WTC11 (cell line): ENCODE results near the gene ZNF521. TPM values are rescaled to one million over a fixed set of nuclear protein-coding genes. Genes with fewer than 3 reads are reported as not detected.

Experiments used
- ATAC-seq: fragments of 200-7000 bp; cut with Tn5 transposase; 2 replicates; pipeline ENCODE4 v1.10.0; 2021; ENCODE audit warnings: mild to moderate bottlenecking, moderate library complexity
- CTCF ChIA-PET: fragments of 300-600 bp; sonication (Branson Sonifier 250); formaldehyde crosslinking; loops from one replicate; lab custom pipeline; 2021; ENCODE audit warnings: antibody characterized with exemption; lab: Charles Lee
- POLR2A ChIA-PET: fragments of 350-600 bp; sonication (Branson Sonifier 250); formaldehyde crosslinking; loops from one replicate; lab custom pipeline; 2021; ENCODE audit warnings: antibody characterized with exemption; lab: Charles Lee
- DNase-seq: peaks from one replicate; pipeline ENCODE4 v3.0.0; 2021; ENCODE audit warnings: low spot score
- H3K27ac Mint-ChIP-seq: 2 replicates; pipeline ENCODE4 v1.8.0; 2021; ENCODE audit warnings: mixed read lengths
- H3K27me3 Mint-ChIP-seq: 2 replicates; pipeline ENCODE4 v1.8.0; 2021; ENCODE audit warnings: low read depth, mild to moderate bottlenecking, moderate library complexity, mixed read lengths
- H3K36me3 Mint-ChIP-seq: 2 replicates; pipeline ENCODE4 v1.8.0; 2021; ENCODE audit warnings: mixed read lengths
- H3K4me1 Mint-ChIP-seq: 2 replicates; pipeline ENCODE4 v1.8.0; 2022; ENCODE audit warnings: mixed read lengths
- H3K4me3 Mint-ChIP-seq: 2 replicates; pipeline ENCODE4 v1.8.0; 2021; ENCODE audit warnings: mild to moderate bottlenecking, moderate library complexity, mixed read lengths
- H3K9me3 Mint-ChIP-seq: 2 replicates; pipeline ENCODE4 v1.8.0; 2021; ENCODE audit warnings: mixed read lengths
- CREB1 ChIP-seq: sonication (generic); formaldehyde crosslinking; IDR thresholded peaks from 2 replicates; pipeline ENCODE4 v1.8.0; 2023; ENCODE audit warnings: mild to moderate bottlenecking, missing genetic modification reagents
- ETV6 ChIP-seq: sonication (generic); formaldehyde crosslinking; IDR thresholded peaks from 2 replicates; pipeline ENCODE4 v1.8.1; 2022; ENCODE audit warnings: mild to moderate bottlenecking, missing genetic modification reagents
- FOXJ3 ChIP-seq: sonication (generic); formaldehyde crosslinking; IDR thresholded peaks from 2 replicates; pipeline ENCODE4 v1.9.0; 2021; ENCODE audit warnings: missing genetic modification reagents, mild to moderate bottlenecking, borderline replicate concordance
- GTF2I ChIP-seq: fragments of 250-450 bp; sonication (Bioruptor Pico); conservative IDR thresholded peaks from 2 replicates; pipeline ENCODE4 v1.4.0; 2021; ENCODE audit warnings: mild to moderate bottlenecking
- JAZF1 ChIP-seq: fragments of 250-450 bp; sonication (Bioruptor Pico); IDR thresholded peaks from 2 replicates; pipeline ENCODE4 v1.9.0; 2021; ENCODE audit warnings: moderate library complexity, mild to moderate bottlenecking, inconsistent platforms
- MXD4 ChIP-seq: fragments of 250-450 bp; sonication (Bioruptor Pico); IDR thresholded peaks from 2 replicates; pipeline ENCODE4 v1.8.0; 2021; ENCODE audit warnings: mild to moderate bottlenecking, moderate library complexity, borderline replicate concordance
- NFE2L1 ChIP-seq: sonication (generic); formaldehyde crosslinking; IDR thresholded peaks from 2 replicates; pipeline ENCODE4 v1.8.1; 2023; ENCODE audit warnings: missing genetic modification reagents
- NFYB ChIP-seq: sonication (generic); formaldehyde crosslinking; conservative IDR thresholded peaks from 2 replicates; pipeline ENCODE4 v1.8.0; 2022; ENCODE audit warnings: low read depth, missing genetic modification reagents
- NR1H2 ChIP-seq: sonication (generic); formaldehyde crosslinking; IDR thresholded peaks from 2 replicates; pipeline ENCODE4 v1.9.0; 2021; ENCODE audit warnings: mild to moderate bottlenecking, moderate library complexity, missing genetic modification reagents
- NR2C2 ChIP-seq: sonication (generic); formaldehyde crosslinking; IDR thresholded peaks from 2 replicates; pipeline ENCODE4 v1.8.0; 2022; ENCODE audit warnings: mild to moderate bottlenecking, missing genetic modification reagents
- RORB ChIP-seq: fragments of 250-450 bp; sonication (Bioruptor Pico); IDR thresholded peaks from 2 replicates; pipeline ENCODE4 v1.9.0; 2021; ENCODE audit warnings: mild to moderate bottlenecking
- TEAD4 ChIP-seq: sonication (generic); formaldehyde crosslinking; IDR thresholded peaks from 2 replicates; pipeline ENCODE4 v1.8.0; 2022; ENCODE audit warnings: mild to moderate bottlenecking, missing genetic modification reagents
- ZNF232 ChIP-seq: sonication (generic); formaldehyde crosslinking; IDR thresholded peaks from 2 replicates; pipeline ENCODE4 v1.8.0; 2022; ENCODE audit warnings: mild to moderate bottlenecking, missing genetic modification reagents
- ZNF263 ChIP-seq: sonication (generic); formaldehyde crosslinking; IDR thresholded peaks from 2 replicates; pipeline ENCODE4 v1.8.1; 2022; ENCODE audit warnings: low read depth, mild to moderate bottlenecking, moderate library complexity, missing genetic modification reagents
- ZNF317 ChIP-seq: sonication (generic); formaldehyde crosslinking; IDR thresholded peaks from 2 replicates; pipeline ENCODE4 v1.8.1; 2023; ENCODE audit warnings: low read depth, mild to moderate bottlenecking, moderate library complexity, missing genetic modification reagents, borderline replicate concordance
- total RNA-seq: library from RNA; stranded (reverse); gene quantifications from 3 replicates; pipeline ENCODE4 v1.2.3, GENCODE V29; 2021
- TF ChIP-seq, protein P1 (sequence below): sonication (generic); formaldehyde crosslinking; IDR thresholded peaks from 2 replicates; pipeline ENCODE4 v1.8.0; 2022; ENCODE audit warnings: mild to moderate bottlenecking, missing genetic modification reagents
- TF ChIP-seq, protein P2 (sequence below): sonication (generic); formaldehyde crosslinking; IDR thresholded peaks from 2 replicates; pipeline ENCODE4 v1.8.1; 2023; ENCODE audit warnings: mild to moderate bottlenecking, missing genetic modification reagents
- TF ChIP-seq, protein P3 (sequence below): sonication (generic); formaldehyde crosslinking; IDR thresholded peaks from 2 replicates; pipeline ENCODE4 v1.8.1; 2022; ENCODE audit warnings: low read depth, missing genetic modification reagents, borderline replicate concordance
- TF ChIP-seq, protein P4 (sequence below): sonication (generic); formaldehyde crosslinking; IDR thresholded peaks from 2 replicates; pipeline ENCODE4 v1.8.0; 2022; ENCODE audit warnings: mild to moderate bottlenecking, missing genetic modification reagents
- TF ChIP-seq, protein P5 (sequence below): sonication (generic); formaldehyde crosslinking; IDR thresholded peaks from 2 replicates; pipeline ENCODE4 v1.8.0; 2022; ENCODE audit warnings: mild to moderate bottlenecking, missing genetic modification reagents
- TF ChIP-seq, protein P6 (sequence below): sonication (generic); formaldehyde crosslinking; IDR thresholded peaks from 2 replicates; pipeline ENCODE4 v1.8.1; 2022; ENCODE audit warnings: low read depth, mild to moderate bottlenecking, moderate library complexity, missing genetic modification reagents, borderline replicate concordance
- TF ChIP-seq, protein P7 (sequence below): sonication (generic); formaldehyde crosslinking; conservative IDR thresholded peaks from 2 replicates; pipeline ENCODE4 v1.8.1; 2023; ENCODE audit warnings: mild to moderate bottlenecking, low read depth, missing genetic modification reagents, moderate library complexity

The ZNF521 gene
- total RNA-seq, 1 experiment from 2014 or later = 15.3 TPM

DNA sequence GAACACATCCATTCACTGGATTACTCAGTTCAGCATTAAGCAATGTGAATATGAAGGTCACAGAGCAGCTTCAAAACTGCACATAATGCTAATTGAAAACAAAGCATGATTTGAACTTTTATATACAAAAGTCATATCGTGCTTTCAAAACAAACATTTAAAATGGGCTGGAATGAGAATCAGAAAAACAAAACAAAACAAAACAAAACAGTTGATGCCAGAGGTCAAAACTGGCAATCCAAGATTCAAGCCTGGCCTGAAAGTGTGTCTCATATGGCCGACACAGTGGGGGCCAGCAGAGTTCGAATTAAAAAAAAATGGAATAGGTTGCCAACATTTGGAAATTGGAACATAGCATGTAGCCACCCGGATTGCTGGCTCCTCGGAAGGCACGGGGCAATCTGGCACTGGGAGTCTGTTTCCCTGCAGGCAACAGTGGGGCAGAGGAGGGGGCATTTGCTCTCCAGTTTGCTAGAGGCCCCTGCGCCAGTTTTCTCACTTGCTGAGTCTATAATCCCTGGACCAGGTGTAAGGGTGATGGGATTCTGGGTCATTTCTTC, 294.4 kb downstream of the ZNF521 start:
- no peaks in the 10 kb centered on the region for H3K9me3 Mint-ChIP-seq
- ChIA-PET POLR2A (no interaction called here), CTCF (no interaction called here)
- no peak for ATAC-seq
- H3K27me3 Mint-ChIP-seq = peaks cover 8% of the 10 kb centered on the region; the same call in 1 of the 2 replicates
- DNase-seq = no peak
- no peak overlapping the region for H3K27ac Mint-ChIP-seq
- no peak overlapping the region for H3K4me3 Mint-ChIP-seq
- H3K4me1 Mint-ChIP-seq = no peaks in the 10 kb centered on the region
- TF ChIP-seq, protein P1, sequence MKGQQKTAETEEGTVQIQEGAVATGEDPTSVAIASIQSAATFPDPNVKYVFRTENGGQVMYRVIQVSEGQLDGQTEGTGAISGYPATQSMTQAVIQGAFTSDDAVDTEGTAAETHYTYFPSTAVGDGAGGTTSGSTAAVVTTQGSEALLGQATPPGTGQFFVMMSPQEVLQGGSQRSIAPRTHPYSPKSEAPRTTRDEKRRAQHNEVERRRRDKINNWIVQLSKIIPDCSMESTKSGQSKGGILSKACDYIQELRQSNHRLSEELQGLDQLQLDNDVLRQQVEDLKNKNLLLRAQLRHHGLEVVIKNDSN (CRISPR knock-in tag) = no peak
- no peak for TF ChIP-seq FOXJ3 (CRISPR knock-in tag)
- TF ChIP-seq, protein P2, sequence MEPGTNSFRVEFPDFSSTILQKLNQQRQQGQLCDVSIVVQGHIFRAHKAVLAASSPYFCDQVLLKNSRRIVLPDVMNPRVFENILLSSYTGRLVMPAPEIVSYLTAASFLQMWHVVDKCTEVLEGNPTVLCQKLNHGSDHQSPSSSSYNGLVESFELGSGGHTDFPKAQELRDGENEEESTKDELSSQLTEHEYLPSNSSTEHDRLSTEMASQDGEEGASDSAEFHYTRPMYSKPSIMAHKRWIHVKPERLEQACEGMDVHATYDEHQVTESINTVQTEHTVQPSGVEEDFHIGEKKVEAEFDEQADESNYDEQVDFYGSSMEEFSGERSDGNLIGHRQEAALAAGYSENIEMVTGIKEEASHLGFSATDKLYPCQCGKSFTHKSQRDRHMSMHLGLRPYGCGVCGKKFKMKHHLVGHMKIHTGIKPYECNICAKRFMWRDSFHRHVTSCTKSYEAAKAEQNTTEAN (CRISPR knock-in tag) = no peak
- no peak for TF ChIP-seq NFYB
- TF ChIP-seq, all 79 proteins: peak for 0
- H3K36me3 Mint-ChIP-seq = no peaks in the 10 kb centered on the region

DNA sequence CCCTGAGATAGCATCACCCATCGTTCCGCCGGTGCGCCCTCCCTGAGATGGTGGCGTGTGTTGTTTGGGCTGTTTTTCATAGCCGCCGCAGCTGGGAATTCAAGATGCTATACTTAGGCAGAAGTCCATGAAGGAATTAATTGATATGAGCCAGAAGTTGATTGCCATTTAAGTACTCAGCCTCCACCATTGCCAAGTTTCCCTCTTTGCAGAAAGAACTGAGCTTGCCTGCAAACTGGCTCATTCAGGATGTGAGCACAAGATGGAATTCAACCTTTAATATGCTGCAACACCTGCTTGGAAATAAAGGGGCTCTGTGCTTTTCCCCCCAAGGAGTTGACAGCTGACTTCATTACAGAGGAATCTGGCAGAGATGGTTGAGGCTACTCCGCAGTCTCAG, 295.5 kb downstream of the ZNF521 start:
- DNase-seq = no peak
- POLR2A ChIA-PET = no interaction called here
- no peaks in the 10 kb centered on the region for H3K36me3 Mint-ChIP-seq
- no peaks in the 10 kb centered on the region for H3K9me3 Mint-ChIP-seq
- TF ChIP-seq MXD4 (CRISPR knock-in tag) (no peak), NR2C2 (CRISPR knock-in tag) (no peak), ETV6 (CRISPR knock-in tag) (no peak), TEAD4 (CRISPR knock-in tag) (no peak), ZNF232 (CRISPR knock-in tag) (no peak), ZNF263 (CRISPR knock-in tag) (no peak), GTF2I (CRISPR knock-in tag) (no peak)
- TF ChIP-seq, protein P3, sequence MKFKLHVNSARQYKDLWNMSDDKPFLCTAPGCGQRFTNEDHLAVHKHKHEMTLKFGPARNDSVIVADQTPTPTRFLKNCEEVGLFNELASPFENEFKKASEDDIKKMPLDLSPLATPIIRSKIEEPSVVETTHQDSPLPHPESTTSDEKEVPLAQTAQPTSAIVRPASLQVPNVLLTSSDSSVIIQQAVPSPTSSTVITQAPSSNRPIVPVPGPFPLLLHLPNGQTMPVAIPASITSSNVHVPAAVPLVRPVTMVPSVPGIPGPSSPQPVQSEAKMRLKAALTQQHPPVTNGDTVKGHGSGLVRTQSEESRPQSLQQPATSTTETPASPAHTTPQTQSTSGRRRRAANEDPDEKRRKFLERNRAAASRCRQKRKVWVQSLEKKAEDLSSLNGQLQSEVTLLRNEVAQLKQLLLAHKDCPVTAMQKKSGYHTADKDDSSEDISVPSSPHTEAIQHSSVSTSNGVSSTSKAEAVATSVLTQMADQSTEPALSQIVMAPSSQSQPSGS (CRISPR knock-in tag) = no peak
- TF ChIP-seq, protein P4, sequence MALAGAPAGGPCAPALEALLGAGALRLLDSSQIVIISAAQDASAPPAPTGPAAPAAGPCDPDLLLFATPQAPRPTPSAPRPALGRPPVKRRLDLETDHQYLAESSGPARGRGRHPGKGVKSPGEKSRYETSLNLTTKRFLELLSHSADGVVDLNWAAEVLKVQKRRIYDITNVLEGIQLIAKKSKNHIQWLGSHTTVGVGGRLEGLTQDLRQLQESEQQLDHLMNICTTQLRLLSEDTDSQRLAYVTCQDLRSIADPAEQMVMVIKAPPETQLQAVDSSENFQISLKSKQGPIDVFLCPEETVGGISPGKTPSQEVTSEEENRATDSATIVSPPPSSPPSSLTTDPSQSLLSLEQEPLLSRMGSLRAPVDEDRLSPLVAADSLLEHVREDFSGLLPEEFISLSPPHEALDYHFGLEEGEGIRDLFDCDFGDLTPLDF (CRISPR knock-in tag) = no peak
- TF ChIP-seq, protein P5, sequence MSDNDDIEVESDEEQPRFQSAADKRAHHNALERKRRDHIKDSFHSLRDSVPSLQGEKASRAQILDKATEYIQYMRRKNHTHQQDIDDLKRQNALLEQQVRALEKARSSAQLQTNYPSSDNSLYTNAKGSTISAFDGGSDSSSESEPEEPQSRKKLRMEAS (CRISPR knock-in tag) = no peak
- no peaks in the 10 kb centered on the region for H3K4me1 Mint-ChIP-seq
- H3K27me3 Mint-ChIP-seq = peaks cover 8% of the 10 kb centered on the region; the same call in 1 of the 2 replicates
- no peak for ATAC-seq
- no peak overlapping the region for H3K27ac Mint-ChIP-seq
- H3K4me3 Mint-ChIP-seq = no peak overlapping the region
- CTCF ChIA-PET = no interaction called here

DNA sequence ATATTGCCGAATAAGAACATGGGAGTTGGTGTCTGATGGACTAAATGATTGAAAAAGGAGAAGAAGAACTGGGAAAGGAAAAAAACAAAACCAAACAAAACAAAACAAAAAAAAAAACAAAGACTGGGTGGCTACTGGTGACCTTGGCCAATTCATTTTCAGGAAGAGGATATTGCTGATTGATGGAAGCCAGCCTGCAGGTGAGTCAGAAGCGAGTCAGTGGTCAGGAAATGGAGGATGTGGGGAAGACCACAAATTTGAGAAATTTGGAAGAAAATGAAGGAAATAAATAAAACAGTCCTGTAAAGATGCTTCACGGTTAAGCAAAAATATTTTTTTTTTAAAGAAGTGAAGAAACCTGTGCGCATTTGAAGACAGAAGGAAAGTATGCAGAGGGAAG, 296.9 kb downstream of the ZNF521 start:
- Mint-ChIP-seq H3K9me3 (no peaks in the 10 kb centered on the region), H3K27ac (no peak overlapping the region), H3K4me1 (no peaks in the 10 kb centered on the region), H3K4me3 (no peak overlapping the region), H3K27me3 (peaks cover 8% of the 10 kb centered on the region; the same call in 1 of the 2 replicates), H3K36me3 (no peaks in the 10 kb centered on the region)
- POLR2A ChIA-PET = no interaction called here
- CTCF ChIA-PET = no interaction called here
- ATAC-seq (no peak), DNase-seq (no peak)
- TF ChIP-seq NR1H2 (no peak), RORB (CRISPR knock-in tag) (no peak), GTF2I (CRISPR knock-in tag) (no peak), NFE2L1 (CRISPR knock-in tag) (no peak), CREB1 (CRISPR knock-in tag) (no peak), JAZF1 (no peak), ZNF317 (no peak), TEAD4 (CRISPR knock-in tag) (no peak)
- TF ChIP-seq, protein P6, sequence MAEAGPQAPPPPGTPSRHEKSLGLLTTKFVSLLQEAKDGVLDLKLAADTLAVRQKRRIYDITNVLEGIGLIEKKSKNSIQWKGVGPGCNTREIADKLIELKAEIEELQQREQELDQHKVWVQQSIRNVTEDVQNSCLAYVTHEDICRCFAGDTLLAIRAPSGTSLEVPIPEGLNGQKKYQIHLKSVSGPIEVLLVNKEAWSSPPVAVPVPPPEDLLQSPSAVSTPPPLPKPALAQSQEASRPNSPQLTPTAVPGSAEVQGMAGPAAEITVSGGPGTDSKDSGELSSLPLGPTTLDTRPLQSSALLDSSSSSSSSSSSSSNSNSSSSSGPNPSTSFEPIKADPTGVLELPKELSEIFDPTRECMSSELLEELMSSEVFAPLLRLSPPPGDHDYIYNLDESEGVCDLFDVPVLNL (CRISPR knock-in tag) = no peak
- TF ChIP-seq, protein P7, sequence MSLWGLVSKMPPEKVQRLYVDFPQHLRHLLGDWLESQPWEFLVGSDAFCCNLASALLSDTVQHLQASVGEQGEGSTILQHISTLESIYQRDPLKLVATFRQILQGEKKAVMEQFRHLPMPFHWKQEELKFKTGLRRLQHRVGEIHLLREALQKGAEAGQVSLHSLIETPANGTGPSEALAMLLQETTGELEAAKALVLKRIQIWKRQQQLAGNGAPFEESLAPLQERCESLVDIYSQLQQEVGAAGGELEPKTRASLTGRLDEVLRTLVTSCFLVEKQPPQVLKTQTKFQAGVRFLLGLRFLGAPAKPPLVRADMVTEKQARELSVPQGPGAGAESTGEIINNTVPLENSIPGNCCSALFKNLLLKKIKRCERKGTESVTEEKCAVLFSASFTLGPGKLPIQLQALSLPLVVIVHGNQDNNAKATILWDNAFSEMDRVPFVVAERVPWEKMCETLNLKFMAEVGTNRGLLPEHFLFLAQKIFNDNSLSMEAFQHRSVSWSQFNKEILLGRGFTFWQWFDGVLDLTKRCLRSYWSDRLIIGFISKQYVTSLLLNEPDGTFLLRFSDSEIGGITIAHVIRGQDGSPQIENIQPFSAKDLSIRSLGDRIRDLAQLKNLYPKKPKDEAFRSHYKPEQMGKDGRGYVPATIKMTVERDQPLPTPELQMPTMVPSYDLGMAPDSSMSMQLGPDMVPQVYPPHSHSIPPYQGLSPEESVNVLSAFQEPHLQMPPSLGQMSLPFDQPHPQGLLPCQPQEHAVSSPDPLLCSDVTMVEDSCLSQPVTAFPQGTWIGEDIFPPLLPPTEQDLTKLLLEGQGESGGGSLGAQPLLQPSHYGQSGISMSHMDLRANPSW = no peak
- TF ChIP-seq, protein P1 (CRISPR knock-in tag) = no peak
